GM23338 (cell line): ENCODE results near the gene LSM3. TPM values are rescaled to one million over a fixed set of nuclear protein-coding genes. Genes with fewer than 3 reads are reported as not detected.

Experiments
- CREB1 ChIP-seq: fragments of 250-450 bp; sonication (Bioruptor Pico); IDR thresholded peaks from 2 replicates; pipeline ENCODE4 v1.5.0; 2020; ENCODE audit warnings: low read depth, mild to moderate bottlenecking, moderate library complexity
- EZH2 ChIP-seq: fragments of 200-600 bp; sonication (generic); IDR thresholded peaks from one replicate; pipeline ENCODE4 v1.8.0; 2017; ENCODE audit warnings: antibody characterized with exemption, mild to moderate bottlenecking, low read depth; ENCODE audit not compliant: unreplicated experiment
- JUNB ChIP-seq: IDR thresholded peaks from one replicate; pipeline ENCODE4 v1.6.1; 2016; ENCODE audit warnings: antibody characterized with exemption; ENCODE audit not compliant: unreplicated experiment
- NANOG ChIP-seq: IDR thresholded peaks from 2 replicates; pipeline ENCODE4 v1.6.1; 2016; ENCODE audit warnings: antibody characterized with exemption, borderline replicate concordance
- POLR2AphosphoS5 ChIP-seq: IDR thresholded peaks from 2 replicates; pipeline ENCODE4 v1.6.1; 2016; ENCODE audit warnings: antibody characterized with exemption, low read depth
- STAT1 ChIP-seq: IDR thresholded peaks from one replicate; pipeline ENCODE4 v1.6.1; 2016; ENCODE audit warnings: antibody characterized with exemption; ENCODE audit not compliant: unreplicated experiment
- ZNF114 ChIP-seq: fragments of 250-450 bp; sonication (Bioruptor Pico); IDR thresholded peaks from 2 replicates; pipeline ENCODE4 v1.5.0; 2020; ENCODE audit warnings: mild to moderate bottlenecking, moderate library complexity
- ZNF331 ChIP-seq: fragments of 250-450 bp; sonication (Bioruptor Pico); IDR thresholded peaks from 2 replicates; pipeline ENCODE4 v1.5.0; 2020; ENCODE audit warnings: low read depth, mild to moderate bottlenecking, moderate library complexity
- polyA plus RNA-seq: library from polyadenylated mRNA; unstranded; fragments of >200 nt; fragmentation: Nextera tagmentation; extraction: Ambion mirVana; gene quantifications from 2 replicates; pipeline ENCODE4 v1.2.1, GENCODE V29; 2016
- total RNA-seq: library from RNA; depleted of rRNA; stranded (reverse); fragments of >200 nt; shearing (Covaris generic); gene quantifications from 2 replicates; pipeline ENCODE4 v1.2.3, GENCODE V29; 2014
- TF ChIP-seq, protein P1 (sequence below): fragments of 250-450 bp; sonication (Bioruptor Pico); IDR thresholded peaks from 2 replicates; pipeline ENCODE4 v1.5.0; 2020; ENCODE audit warnings: mild to moderate bottlenecking, moderate library complexity
- TF ChIP-seq, protein P2 (sequence below), 2 experiments: fragments of 200-600 bp in 1 of 2; sonication (generic) in 1 of 2; conservative IDR thresholded peaks; 2 replicates each; pipeline versions ENCODE4 v1.5.1 to v1.6.1; 2016 to 2017; ENCODE audit warnings: antibody characterized with exemption in 2 of 2, low read depth in 2 of 2, mild to moderate bottlenecking in 2 of 2, moderate library complexity in 1 of 2

The LSM3 gene
- total and polyA plus RNA-seq, 2 experiments from 2014 or later = 20.1 to 71.5 TPM

DNA sequence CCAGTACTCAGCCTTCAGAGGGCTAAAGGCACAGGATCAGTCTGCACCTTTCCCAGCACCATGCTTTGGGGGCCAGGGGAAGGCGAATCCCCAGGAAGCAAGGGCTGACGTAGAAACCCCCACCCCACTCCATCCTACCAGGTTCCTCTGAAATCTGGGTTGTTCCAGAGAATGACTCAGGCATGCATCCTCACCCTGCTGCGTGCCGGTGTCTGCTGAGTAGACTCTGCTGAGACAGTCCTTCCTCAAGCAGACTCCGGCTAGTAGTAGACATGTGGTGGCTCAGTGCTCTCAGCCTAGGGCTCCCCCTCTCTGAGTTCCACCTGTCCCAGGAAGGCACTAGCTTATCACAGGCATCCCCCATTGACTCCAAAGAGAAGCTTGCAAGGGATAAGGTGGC, 44.7 kb upstream of the LSM3 start (continued):
- TF ChIP-seq, protein P1, sequence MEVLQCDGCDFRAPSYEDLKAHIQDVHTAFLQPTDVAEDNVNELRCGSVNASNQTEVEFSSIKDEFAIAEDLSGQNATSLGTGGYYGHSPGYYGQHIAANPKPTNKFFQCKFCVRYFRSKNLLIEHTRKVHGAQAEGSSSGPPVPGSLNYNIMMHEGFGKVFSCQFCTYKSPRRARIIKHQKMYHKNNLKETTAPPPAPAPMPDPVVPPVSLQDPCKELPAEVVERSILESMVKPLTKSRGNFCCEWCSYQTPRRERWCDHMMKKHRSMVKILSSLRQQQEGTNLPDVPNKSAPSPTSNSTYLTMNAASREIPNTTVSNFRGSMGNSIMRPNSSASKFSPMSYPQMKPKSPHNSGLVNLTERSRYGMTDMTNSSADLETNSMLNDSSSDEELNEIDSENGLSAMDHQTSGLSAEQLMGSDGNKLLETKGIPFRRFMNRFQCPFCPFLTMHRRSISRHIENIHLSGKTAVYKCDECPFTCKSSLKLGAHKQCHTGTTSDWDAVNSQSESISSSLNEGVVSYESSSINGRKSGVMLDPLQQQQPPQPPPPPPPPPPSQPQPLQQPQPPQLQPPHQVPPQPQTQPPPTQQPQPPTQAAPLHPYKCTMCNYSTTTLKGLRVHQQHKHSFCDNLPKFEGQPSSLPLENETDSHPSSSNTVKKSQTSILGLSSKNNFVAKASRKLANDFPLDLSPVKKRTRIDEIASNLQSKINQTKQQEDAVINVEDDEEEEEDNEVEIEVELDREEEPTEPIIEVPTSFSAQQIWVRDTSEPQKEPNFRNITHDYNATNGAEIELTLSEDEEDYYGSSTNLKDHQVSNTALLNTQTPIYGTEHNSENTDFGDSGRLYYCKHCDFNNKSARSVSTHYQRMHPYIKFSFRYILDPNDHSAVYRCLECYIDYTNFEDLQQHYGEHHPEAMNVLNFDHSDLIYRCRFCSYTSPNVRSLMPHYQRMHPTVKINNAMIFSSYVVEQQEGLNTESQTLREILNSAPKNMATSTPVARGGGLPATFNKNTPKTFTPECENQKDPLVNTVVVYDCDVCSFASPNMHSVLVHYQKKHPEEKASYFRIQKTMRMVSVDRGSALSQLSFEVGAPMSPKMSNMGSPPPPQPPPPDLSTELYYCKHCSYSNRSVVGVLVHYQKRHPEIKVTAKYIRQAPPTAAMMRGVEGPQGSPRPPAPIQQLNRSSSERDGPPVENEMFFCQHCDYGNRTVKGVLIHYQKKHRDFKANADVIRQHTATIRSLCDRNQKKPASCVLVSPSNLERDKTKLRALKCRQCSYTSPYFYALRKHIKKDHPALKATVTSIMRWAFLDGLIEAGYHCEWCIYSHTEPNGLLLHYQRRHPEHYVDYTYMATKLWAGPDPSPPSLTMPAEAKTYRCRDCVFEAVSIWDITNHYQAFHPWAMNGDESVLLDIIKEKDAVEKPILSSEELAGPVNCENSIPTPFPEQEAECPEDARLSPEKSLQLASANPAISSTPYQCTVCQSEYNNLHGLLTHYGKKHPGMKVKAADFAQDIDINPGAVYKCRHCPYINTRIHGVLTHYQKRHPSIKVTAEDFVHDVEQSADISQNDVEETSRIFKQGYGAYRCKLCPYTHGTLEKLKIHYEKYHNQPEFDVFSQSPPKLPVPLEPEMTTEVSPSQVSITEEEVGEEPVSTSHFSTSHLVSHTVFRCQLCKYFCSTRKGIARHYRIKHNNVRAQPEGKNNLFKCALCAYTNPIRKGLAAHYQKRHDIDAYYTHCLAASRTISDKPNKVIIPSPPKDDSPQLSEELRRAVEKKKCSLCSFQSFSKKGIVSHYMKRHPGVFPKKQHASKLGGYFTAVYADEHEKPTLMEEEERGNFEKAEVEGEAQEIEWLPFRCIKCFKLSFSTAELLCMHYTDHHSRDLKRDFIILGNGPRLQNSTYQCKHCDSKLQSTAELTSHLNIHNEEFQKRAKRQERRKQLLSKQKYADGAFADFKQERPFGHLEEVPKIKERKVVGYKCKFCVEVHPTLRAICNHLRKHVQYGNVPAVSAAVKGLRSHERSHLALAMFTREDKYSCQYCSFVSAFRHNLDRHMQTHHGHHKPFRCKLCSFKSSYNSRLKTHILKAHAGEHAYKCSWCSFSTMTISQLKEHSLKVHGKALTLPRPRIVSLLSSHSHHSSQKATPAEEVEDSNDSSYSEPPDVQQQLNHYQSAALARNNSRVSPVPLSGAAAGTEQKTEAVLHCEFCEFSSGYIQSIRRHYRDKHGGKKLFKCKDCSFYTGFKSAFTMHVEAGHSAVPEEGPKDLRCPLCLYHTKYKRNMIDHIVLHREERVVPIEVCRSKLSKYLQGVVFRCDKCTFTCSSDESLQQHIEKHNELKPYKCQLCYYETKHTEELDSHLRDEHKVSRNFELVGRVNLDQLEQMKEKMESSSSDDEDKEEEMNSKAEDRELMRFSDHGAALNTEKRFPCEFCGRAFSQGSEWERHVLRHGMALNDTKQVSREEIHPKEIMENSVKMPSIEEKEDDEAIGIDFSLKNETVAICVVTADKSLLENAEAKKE = no peak
- TF ChIP-seq, protein P2, sequence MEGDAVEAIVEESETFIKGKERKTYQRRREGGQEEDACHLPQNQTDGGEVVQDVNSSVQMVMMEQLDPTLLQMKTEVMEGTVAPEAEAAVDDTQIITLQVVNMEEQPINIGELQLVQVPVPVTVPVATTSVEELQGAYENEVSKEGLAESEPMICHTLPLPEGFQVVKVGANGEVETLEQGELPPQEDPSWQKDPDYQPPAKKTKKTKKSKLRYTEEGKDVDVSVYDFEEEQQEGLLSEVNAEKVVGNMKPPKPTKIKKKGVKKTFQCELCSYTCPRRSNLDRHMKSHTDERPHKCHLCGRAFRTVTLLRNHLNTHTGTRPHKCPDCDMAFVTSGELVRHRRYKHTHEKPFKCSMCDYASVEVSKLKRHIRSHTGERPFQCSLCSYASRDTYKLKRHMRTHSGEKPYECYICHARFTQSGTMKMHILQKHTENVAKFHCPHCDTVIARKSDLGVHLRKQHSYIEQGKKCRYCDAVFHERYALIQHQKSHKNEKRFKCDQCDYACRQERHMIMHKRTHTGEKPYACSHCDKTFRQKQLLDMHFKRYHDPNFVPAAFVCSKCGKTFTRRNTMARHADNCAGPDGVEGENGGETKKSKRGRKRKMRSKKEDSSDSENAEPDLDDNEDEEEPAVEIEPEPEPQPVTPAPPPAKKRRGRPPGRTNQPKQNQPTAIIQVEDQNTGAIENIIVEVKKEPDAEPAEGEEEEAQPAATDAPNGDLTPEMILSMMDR (conservative IDR thresholded peaks at IDR 0.05; ENCODE audit: low read depth in 2 of 2) = no peak
- TF ChIP-seq NANOG (no peak), STAT1 (no peak), ZNF114 (CRISPR knock-in tag) (no peak), CREB1 (CRISPR knock-in tag) (no peak), POLR2AphosphoS5 (no peak), EZH2 (no peak), JUNB (no peak), ZNF331 (CRISPR knock-in tag) (no peak)
